ENCODE data around the gene AGO4.

The AGO4 gene

GRCh38 chr1:35838693-35839245, 31.0 kb downstream of the AGO4 start:
- CTCF ChIA-PET, result no interaction called here
- Mint-ChIP-seq H3K4me3 (no peak overlapping the region), H3K9me3 (no peaks in the 10 kb centered on the region), H3K27ac (no peak overlapping the region), H3K4me1 (no peaks in the 10 kb centered on the region), H3K27me3 (no peaks in the 10 kb centered on the region), H3K36me3 (peaks cover 17% of the 10 kb centered on the region)
- DNase-seq, result no peak

DNA sequence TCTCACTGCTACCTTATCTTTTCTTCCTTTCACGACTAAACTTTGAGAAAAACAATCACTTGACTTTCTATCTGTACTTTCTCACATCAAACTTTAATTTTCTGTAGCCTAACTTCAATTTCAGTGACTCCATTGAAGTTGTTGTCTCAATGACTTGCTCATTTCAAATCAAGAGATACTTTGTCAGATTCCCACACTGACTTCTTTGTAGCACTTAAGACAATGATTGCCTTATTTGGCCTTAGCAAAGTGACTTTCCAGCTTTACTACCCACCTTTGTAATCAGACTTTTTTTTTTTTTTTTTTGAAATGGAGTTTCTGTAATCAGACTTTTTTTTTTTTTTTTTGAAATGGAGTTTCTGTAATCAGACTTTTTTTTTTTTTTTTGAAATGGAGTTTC, 37.0 kb downstream of the AGO4 start:
- H3K36me3 Mint-ChIP-seq, result peaks cover 7% of the 10 kb centered on the region
- CTCF ChIA-PET, result no interaction called here

DNA sequence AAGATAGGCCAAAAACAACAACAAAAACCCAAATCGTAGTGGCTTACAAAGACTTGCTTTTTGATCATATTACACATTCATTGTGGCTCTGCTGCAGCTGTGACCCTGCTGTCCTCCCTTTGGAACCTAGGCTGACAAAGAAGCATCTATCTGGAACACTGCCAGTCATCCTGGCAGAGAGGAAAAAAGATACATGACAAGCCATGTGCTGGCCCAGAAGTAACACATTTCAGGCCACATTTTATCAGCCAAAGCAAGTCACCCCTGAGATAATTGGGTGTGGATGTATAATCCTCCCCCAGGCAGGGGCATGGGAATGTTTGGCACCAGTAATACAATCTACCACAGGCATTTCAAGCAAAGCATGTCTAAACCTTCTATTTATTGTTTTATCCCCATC, 38.0 kb downstream of the AGO4 start:
- H3K36me3 Mint-ChIP-seq, result peaks cover 8% of the 10 kb centered on the region
- no peak overlapping the region for H3K4me3 Mint-ChIP-seq
- H3K27me3 Mint-ChIP-seq, result no peaks in the 10 kb centered on the region
- no peaks in the 10 kb centered on the region for H3K4me1 Mint-ChIP-seq
- no peak for DNase-seq
- H3K27ac Mint-ChIP-seq, result no peak overlapping the region
- CTCF ChIA-PET, result no interaction called here
- no peaks in the 10 kb centered on the region for H3K9me3 Mint-ChIP-seq

More for the DNA sequence above, 37.0 kb downstream of the AGO4 start:
- DNase-seq, result no peak
- Mint-ChIP-seq H3K27me3 (no peaks in the 10 kb centered on the region), H3K4me3 (no peak overlapping the region), H3K4me1 (no peaks in the 10 kb centered on the region), H3K9me3 (no peaks in the 10 kb centered on the region), H3K27ac (no peak overlapping the region)

- DNase-seq, result no peak
- CTCF ChIA-PET, result no interaction called here
- H3K27me3 Mint-ChIP-seq, result no peaks in the 10 kb centered on the region
- H3K4me1 Mint-ChIP-seq, result no peaks in the 10 kb centered on the region
- no peak overlapping the region for H3K4me3 Mint-ChIP-seq
- H3K9me3 Mint-ChIP-seq, result no peaks in the 10 kb centered on the region
- H3K27ac Mint-ChIP-seq, result no peak overlapping the region
- peaks cover 5% of the 10 kb centered on the region for H3K36me3 Mint-ChIP-seq
Observed at GRCh38 chr1:35847935-35848565, 40.2 kb downstream of the AGO4 start.

- no peak overlapping the region for H3K4me3 Mint-ChIP-seq
- CTCF ChIA-PET, result no interaction called here
- no peaks in the 10 kb centered on the region for H3K27me3 Mint-ChIP-seq
- H3K9me3 Mint-ChIP-seq, result no peaks in the 10 kb centered on the region
- H3K36me3 Mint-ChIP-seq, result peaks cover 9% of the 10 kb centered on the region
- DNase-seq, result no peak
- H3K4me1 Mint-ChIP-seq, result no peaks in the 10 kb centered on the region
- H3K27ac Mint-ChIP-seq, result no peak overlapping the region
Observed at GRCh38 chr1:35850051-35850450, 42.2 kb downstream of the AGO4 start.

- Mint-ChIP-seq H3K36me3 (peaks cover 8% of the 10 kb centered on the region), H3K27ac (no peak overlapping the region), H3K27me3 (no peaks in the 10 kb centered on the region), H3K4me1 (no peaks in the 10 kb centered on the region), H3K9me3 (no peaks in the 10 kb centered on the region), H3K4me3 (no peak overlapping the region)
- CTCF ChIA-PET, result interaction anchor here (1.0 kb wide), 1 partner anchor 19 kb away, joined by 4 read pairs; no protein-coding TSS in a partner anchor
- DNase-seq, result no peak
Observed at GRCh38 chr1:35850716-35851115, 42.9 kb downstream of the AGO4 start.

DNA sequence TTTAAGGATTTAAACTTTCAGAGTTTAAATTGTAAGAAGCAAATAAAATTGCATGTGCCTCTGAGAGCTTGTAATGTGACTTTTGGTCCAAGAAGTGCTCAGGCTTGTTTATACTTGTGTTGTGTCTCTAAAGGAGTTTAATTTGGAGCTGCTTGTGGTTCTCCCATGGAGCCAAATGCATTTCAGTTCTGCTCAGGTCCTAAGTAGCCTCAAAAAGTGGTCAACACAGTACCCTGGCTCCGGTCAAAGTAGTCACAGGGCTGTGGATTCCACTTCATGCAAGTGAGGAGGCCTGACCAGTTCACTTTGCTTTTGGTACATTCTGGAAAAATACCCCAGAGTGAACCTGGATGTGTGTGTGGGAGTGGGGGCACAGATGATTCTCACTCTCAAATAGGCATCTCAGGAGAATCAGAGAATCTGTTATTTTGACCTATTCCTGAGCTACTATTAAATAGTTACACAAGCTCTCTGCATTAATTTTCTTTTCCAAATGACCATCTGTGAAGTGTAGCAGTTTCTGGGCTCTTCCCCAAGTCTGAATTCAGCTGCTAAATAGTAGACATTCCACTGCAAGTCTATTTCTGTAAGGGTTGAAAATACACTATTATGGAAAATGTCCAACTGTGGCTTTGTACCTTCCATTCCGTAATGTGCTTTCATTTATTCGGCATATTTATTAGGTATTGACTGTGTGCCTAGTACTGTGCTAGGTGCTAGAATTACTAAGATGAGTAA, 43.5 kb downstream of the AGO4 start:
- no peak for DNase-seq
- H3K9me3 Mint-ChIP-seq, result no peaks in the 10 kb centered on the region
- no peaks in the 10 kb centered on the region for H3K4me1 Mint-ChIP-seq
- CTCF ChIA-PET, result interaction anchor here (1.0 kb wide), 1 partner anchor 19 kb away, joined by 4 read pairs; no protein-coding TSS in a partner anchor
- H3K4me3 Mint-ChIP-seq, result no peak overlapping the region
- no peaks in the 10 kb centered on the region for H3K27me3 Mint-ChIP-seq
- peaks cover 7% of the 10 kb centered on the region for H3K36me3 Mint-ChIP-seq
- H3K27ac Mint-ChIP-seq, result no peak overlapping the region

GRCh38 chr1:35852241-35852640, 44.4 kb downstream of the AGO4 start:
- CTCF ChIA-PET, result no interaction called here
- H3K36me3 Mint-ChIP-seq, result peaks cover 7% of the 10 kb centered on the region
- no peaks in the 10 kb centered on the region for H3K9me3 Mint-ChIP-seq
- no peak for DNase-seq
- no peaks in the 10 kb centered on the region for H3K4me1 Mint-ChIP-seq
- no peaks in the 10 kb centered on the region for H3K27me3 Mint-ChIP-seq
- H3K4me3 Mint-ChIP-seq, result no peak overlapping the region
- H3K27ac Mint-ChIP-seq, result no peak overlapping the region

- peaks cover 7% of the 10 kb centered on the region for H3K36me3 Mint-ChIP-seq
- no peaks in the 10 kb centered on the region for H3K27me3 Mint-ChIP-seq
- H3K9me3 Mint-ChIP-seq, result no peaks in the 10 kb centered on the region
- H3K4me1 Mint-ChIP-seq, result no peaks in the 10 kb centered on the region
- DNase-seq, result no peak
- H3K4me3 Mint-ChIP-seq, result no peak overlapping the region
- no peak overlapping the region for H3K27ac Mint-ChIP-seq
- CTCF ChIA-PET, result no interaction called here
Observed at GRCh38 chr1:35854989-35855700, 47.3 kb downstream of the AGO4 start.

GRCh38 chr1:35856964-35857363, 49.1 kb downstream of the AGO4 start:
- DNase-seq, result no peak
- no peaks in the 10 kb centered on the region for H3K4me1 Mint-ChIP-seq
- H3K4me3 Mint-ChIP-seq, result no peak overlapping the region
- CTCF ChIA-PET, result interaction anchor here (1.0 to 1.6 kb wide), 2 partner anchors 10 to 45 kb away, joined by 3 read pairs; no protein-coding TSS in a partner anchor
- peaks cover 4% of the 10 kb centered on the region for H3K36me3 Mint-ChIP-seq
- H3K27ac Mint-ChIP-seq, result no peak overlapping the region
- peaks cover 4% of the 10 kb centered on the region for H3K27me3 Mint-ChIP-seq
- H3K9me3 Mint-ChIP-seq, result no peaks in the 10 kb centered on the region

DNA sequence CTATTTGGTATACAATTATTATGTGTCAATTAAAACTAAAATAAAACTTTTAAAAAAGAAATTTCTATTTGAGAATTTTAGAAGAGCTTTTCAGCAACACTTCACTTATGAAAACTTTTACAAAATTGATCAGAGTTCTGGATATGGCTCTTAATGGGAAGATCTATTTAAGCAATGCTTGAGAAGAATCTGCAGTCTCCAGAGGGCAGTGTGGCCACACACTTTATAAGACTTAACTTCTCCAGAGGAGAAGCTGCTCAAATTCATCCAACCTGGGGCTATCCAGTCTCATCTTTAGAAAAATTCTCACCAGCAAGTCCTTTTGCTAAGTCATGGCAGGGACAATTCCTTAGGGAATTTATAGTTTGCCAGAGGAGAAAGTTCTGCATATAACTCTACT, 50.0 kb downstream of the AGO4 start:
- Mint-ChIP-seq H3K4me1 (no peaks in the 10 kb centered on the region), H3K4me3 (no peak overlapping the region), H3K36me3 (peaks cover 4% of the 10 kb centered on the region), H3K9me3 (no peaks in the 10 kb centered on the region), H3K27ac (no peak overlapping the region), H3K27me3 (peaks cover 4% of the 10 kb centered on the region)
- CTCF ChIA-PET, result interaction anchor here (1.0 kb wide), 1 partner anchor 45 kb away, joined by 3 read pairs; no protein-coding TSS in a partner anchor
- DNase-seq, result no peak

- H3K27ac Mint-ChIP-seq, result no peak overlapping the region
- H3K4me1 Mint-ChIP-seq, result no peaks in the 10 kb centered on the region
- H3K27me3 Mint-ChIP-seq, result peaks cover 12% of the 10 kb centered on the region
- no peaks in the 10 kb centered on the region for H3K9me3 Mint-ChIP-seq
- H3K4me3 Mint-ChIP-seq, result no peak overlapping the region
- CTCF ChIA-PET, result interaction anchor here (1.0 to 1.1 kb wide), 2 partner anchors 22 to 274 kb away, joined by 3 to 4 read pairs; partner anchors contain the start of gene AGO1
- H3K36me3 Mint-ChIP-seq, result no peaks in the 10 kb centered on the region
- DNase-seq, result no peak
Observed at GRCh38 chr1:35860696-35861095, 52.9 kb downstream of the AGO4 start.

DNA sequence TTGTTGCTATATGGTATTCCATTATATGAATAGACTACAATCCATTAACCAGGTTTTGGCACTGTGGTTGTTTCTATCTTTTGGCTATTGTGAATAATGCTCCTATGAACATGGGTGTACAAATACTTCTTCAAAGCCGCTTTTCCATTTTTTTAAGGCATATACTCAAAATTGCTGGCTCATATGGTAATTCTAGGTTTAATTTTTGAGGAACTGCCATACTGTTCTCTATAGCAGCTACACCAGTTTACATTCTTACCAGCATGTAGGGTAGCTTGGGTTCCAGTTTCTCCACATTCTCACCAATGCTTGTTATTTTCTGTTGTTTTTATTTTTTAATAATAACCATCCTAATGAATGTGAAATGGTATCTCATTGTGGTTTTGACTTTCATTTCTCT, 55.3 kb downstream of the AGO4 start:
- no peaks in the 10 kb centered on the region for H3K9me3 Mint-ChIP-seq
- H3K4me1 Mint-ChIP-seq, result no peaks in the 10 kb centered on the region
- no peak for DNase-seq
- no peaks in the 10 kb centered on the region for H3K36me3 Mint-ChIP-seq
- no peak overlapping the region for H3K27ac Mint-ChIP-seq
- H3K27me3 Mint-ChIP-seq, result peaks cover 15% of the 10 kb centered on the region
- no peak overlapping the region for H3K4me3 Mint-ChIP-seq
- CTCF ChIA-PET, result no interaction called here

DNA sequence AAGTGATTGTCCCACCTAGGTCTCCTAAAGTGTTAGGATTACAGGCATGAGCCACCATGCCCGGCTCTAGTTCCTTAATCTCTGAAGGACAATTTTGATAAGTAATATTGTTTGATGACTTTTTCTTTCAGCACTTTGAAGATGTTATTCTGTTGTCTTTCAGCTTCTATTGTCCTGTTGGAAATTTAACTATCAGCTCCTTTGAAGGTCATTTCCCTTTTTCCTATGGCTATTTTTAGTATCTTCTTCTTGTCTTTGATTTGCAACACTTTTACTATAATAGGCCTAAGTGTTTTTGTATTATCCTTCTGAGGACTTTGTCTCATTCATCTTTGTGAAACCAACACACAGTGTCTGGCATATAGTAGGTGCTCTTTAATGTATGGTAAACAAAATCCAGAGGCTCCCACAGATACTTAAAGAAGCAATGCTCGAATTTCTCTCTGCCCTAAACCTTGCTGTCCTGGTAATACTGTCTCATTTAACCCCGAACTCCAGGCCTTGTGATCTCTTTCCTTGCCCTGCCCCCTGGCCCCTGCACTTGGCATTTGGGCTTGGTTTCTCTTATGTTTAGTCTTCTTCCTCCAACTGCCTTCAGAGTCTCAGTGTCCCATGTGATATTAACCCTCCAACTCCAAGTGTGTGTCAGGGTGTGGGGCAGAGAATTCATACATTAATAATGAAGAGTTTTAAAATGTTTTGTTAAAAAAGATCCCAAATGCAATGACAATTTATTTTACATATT, 56.2 kb downstream of the AGO4 start:
- H3K4me1 Mint-ChIP-seq, result no peaks in the 10 kb centered on the region
- no peak overlapping the region for H3K27ac Mint-ChIP-seq
- no peaks in the 10 kb centered on the region for H3K36me3 Mint-ChIP-seq
- no peak overlapping the region for H3K4me3 Mint-ChIP-seq
- DNase-seq, result no peak
- H3K9me3 Mint-ChIP-seq, result no peaks in the 10 kb centered on the region
- CTCF ChIA-PET, result no interaction called here
- H3K27me3 Mint-ChIP-seq, result peaks cover 15% of the 10 kb centered on the region

Measured in activated naive CD4-positive, alpha-beta T cell treated with anti-CD3 and anti-CD28 coated beads, Interleukin-2, amount 10 ng/mL, durations not matched to agents 7 days and 5 days (primary cell).